HFFc6 (cell line): ENCODE data around the gene WDR26. TPM values are rescaled to one million over a fixed set of nuclear protein-coding genes. Genes with fewer than 3 reads are reported as not detected.

Experiments used
- DNase-seq: peaks from one replicate; pipeline ENCODE4 v3.0.0-alpha.2; 2018
- H3K27ac Mint-ChIP-seq: 2 replicates; pipeline ENCODE4 v1.8.0; 2020; ENCODE audit warnings: mild to moderate bottlenecking, mixed read lengths
- H3K27me3 Mint-ChIP-seq: 2 replicates; pipeline ENCODE4 v1.8.0; 2021; ENCODE audit warnings: mild to moderate bottlenecking, moderate library complexity, mixed read lengths; ENCODE audit not compliant: insufficient read depth
- H3K36me3 Mint-ChIP-seq: 2 replicates; pipeline ENCODE4 v1.8.0; 2021; ENCODE audit warnings: low read depth, mixed read lengths
- H3K4me1 Mint-ChIP-seq: 2 replicates; pipeline ENCODE4 v1.8.0; 2020; ENCODE audit warnings: low read depth, mixed read lengths
- H3K4me3 Mint-ChIP-seq: 2 replicates; pipeline ENCODE4 v1.8.0; 2020; ENCODE audit warnings: mild to moderate bottlenecking, moderate library complexity, mixed read lengths
- H3K9me3 Mint-ChIP-seq: 2 replicates; pipeline ENCODE4 v1.8.0; 2020; ENCODE audit warnings: mild to moderate bottlenecking, mixed read lengths
- CTCF ChIP-seq: fragments of 200-600 bp; sonication (generic); IDR thresholded peaks from 2 replicates; pipeline ENCODE4 v1.5.0; 2021; ENCODE audit warnings: antibody characterized with exemption, mild to moderate bottlenecking
- total RNA-seq, 6 experiments: library from RNA; stranded (reverse); fragmentation: NEBNext Ultra II Directional; extraction: Animal tissue kit (Norgen Biotek cat#: 25700); gene quantifications; 2 replicates in 1 of 6; 3 replicates in 5 of 6; pipeline ENCODE4 v1.2.3, GENCODE V29; 2021

WDR26 gene
- total RNA-seq, 6 experiments from 2014 or later, result 85.4 to 105 (median 90.8) TPM

DNA sequence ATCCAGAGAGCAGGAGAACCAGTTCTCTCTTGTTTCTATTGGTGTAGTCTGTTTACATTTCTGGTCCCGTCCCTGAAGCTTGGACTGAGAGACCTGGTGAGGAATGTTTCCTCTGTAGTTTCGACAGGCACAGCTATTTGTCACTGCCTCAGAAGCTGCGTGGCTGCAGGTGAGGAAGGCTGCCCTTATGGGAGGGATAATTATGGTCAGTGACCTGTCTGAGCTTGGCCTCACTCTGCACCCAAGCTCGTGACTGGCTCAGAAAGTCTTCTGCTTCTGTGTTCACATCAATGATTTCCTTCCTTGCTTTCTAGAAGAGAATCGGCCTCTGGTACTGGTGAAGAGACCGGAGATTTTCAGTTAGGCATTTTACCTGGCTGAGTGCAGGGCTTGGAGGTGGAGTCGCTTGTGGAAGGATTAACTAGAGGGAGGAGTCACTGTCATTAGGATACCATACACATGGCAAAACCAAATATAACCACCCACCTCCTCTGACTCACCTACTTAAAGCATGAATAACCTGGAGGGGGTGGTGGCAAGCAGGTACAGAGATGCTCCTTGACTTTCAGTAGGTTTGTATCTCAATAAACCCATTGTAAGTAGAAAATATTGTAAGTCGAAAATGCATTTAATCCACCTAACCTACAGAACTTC is 19.9 kb upstream of the WDR26 start:
- H3K4me1 Mint-ChIP-seq, result peaks cover 20% of the 10 kb centered on the region
- H3K9me3 Mint-ChIP-seq, result no peaks in the 10 kb centered on the region
- no peak overlapping the region for H3K4me3 Mint-ChIP-seq
- no peaks in the 10 kb centered on the region for H3K27me3 Mint-ChIP-seq
- no peak for DNase-seq
- no peak overlapping the region for H3K27ac Mint-ChIP-seq
- TF ChIP-seq CTCF, result no peak
- no peaks in the 10 kb centered on the region for H3K36me3 Mint-ChIP-seq

- Mint-ChIP-seq H3K27me3 (no peaks in the 10 kb centered on the region), H3K36me3 (no peaks in the 10 kb centered on the region), H3K9me3 (no peaks in the 10 kb centered on the region), H3K4me3 (no peak overlapping the region), H3K4me1 (peaks cover 19% of the 10 kb centered on the region), H3K27ac (no peak overlapping the region)
- no peak for TF ChIP-seq CTCF
- no peak for DNase-seq
Measured at GRCh38 chr1:224450561-224451350, 16.2 kb upstream of the WDR26 start.

DNA sequence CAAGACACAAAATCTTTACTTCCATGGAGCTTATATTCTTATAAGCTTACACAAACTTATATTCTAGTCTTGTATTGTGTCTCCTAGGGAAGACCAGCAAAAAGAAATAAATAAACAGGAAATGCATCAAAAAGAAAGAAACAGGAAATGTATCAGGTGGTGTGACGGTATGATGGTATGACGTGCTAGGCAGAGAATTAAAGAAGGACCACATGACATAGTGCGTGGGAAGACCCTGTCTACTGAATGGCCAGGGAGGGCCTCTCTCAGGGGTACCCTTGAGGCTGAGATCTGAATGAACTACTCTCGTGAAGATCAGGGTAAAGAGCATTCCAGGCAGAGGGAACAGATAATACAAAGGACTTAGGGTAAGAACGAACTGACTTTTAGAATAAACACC is 15.6 kb upstream of the WDR26 start:
- TF ChIP-seq CTCF, result no peak
- no peak for DNase-seq
- no peak overlapping the region for H3K27ac Mint-ChIP-seq
- H3K4me1 Mint-ChIP-seq, result peaks cover 19% of the 10 kb centered on the region
- no peak overlapping the region for H3K4me3 Mint-ChIP-seq
- no peaks in the 10 kb centered on the region for H3K36me3 Mint-ChIP-seq
- H3K9me3 Mint-ChIP-seq, result no peaks in the 10 kb centered on the region
- H3K27me3 Mint-ChIP-seq, result no peaks in the 10 kb centered on the region

DNA sequence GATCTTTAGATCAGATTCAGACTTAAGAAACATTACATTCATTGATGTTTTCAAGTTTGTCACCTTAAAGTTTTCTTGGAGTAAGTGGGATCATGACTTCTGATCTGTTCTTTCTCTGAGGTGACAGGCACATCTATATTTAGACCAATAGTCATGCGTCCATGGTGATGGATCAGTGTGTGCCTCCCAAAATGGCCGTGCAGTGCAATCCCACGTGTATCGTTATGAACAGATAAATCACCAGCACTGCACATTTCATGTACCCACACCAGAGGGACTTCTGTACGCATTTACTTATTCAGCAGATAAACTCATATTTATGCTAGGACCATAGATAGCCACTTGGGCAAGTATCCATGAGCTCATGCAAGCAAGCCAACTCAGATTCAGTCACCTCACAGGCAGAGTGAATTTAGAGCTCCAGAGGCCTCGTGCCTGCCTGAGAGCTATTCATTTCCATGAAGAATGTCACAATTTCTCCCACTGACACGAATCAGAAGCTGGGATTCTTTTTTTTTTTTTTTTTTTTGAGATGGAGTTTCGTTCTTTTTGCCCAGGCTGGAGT is 13.9 kb upstream of the WDR26 start:
- Mint-ChIP-seq H3K27me3 (no peaks in the 10 kb centered on the region), H3K4me1 (peaks cover 13% of the 10 kb centered on the region), H3K4me3 (no peak overlapping the region), H3K36me3 (no peaks in the 10 kb centered on the region), H3K27ac (no peak overlapping the region), H3K9me3 (no peaks in the 10 kb centered on the region)
- no peak for DNase-seq
- TF ChIP-seq CTCF, result no peak

DNA sequence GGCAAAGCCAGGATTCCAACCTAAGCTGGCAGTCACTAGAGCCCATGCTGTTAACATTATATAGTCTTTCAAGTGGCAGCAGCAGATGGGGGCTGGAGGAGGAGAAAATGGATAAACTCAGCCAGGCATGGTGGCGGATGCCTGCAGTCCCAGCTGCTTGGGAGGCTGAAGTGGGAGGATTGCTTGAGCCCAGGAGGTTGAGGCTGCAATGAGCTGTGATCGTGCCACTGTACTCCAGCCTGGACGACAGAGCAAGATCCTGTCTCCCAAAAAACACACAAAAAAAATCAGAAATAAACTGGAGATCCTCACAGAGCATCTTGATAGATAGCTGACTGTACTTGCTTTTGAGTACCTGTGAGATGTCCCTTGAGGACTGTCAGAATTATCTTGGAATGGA is 13.4 kb upstream of the WDR26 start:
- Mint-ChIP-seq H3K27me3 (no peaks in the 10 kb centered on the region), H3K4me1 (peaks cover 13% of the 10 kb centered on the region), H3K9me3 (no peaks in the 10 kb centered on the region), H3K4me3 (no peak overlapping the region), H3K27ac (no peak overlapping the region), H3K36me3 (no peaks in the 10 kb centered on the region)
- DNase-seq, result no peak
- TF ChIP-seq CTCF, result no peak
